UCSD-AML1 (cell line): ENCODE results near the gene HOXB4.

Source experiments
- DNase-seq: peaks from one replicate; lab custom pipeline; 2025; ENCODE audit not compliant: unreplicated experiment; lab: John Stamatoyannopoulos, UW

The HOXB4 gene

GRCh38 chr17:48561884-48562810 is 16.0 kb downstream of the HOXB4 start:
- DNase-seq = no peak

GRCh38 chr17:48559840-48560817 is 18.0 kb downstream of the HOXB4 start:
- DNase-seq = no peak

GRCh38 chr17:48559122-48559839 is 18.9 kb downstream of the HOXB4 start:
- DNase-seq = no peak

- DNase-seq = no peak
Observed at GRCh38 chr17:48558831-48559121, 19.4 kb downstream of the HOXB4 start.

GRCh38 chr17:48558057-48558830 is 19.9 kb downstream of the HOXB4 start:
- DNase-seq = no peak

GRCh38 chr17:48556576-48557401 is 21.4 kb downstream of the HOXB4 start:
- DNase-seq = no peak

GRCh38 chr17:48556229-48556575 is 21.9 kb downstream of the HOXB4 start:
- DNase-seq = no peak

GRCh38 chr17:48555258-48556228 is 22.6 kb downstream of the HOXB4 start:
- no peak for DNase-seq

- no peak for DNase-seq
Observed at GRCh38 chr17:48554412-48555257, 23.5 kb downstream of the HOXB4 start.

- no peak for DNase-seq
Observed at GRCh38 chr17:48553826-48554225, 24.3 kb downstream of the HOXB4 start.

- DNase-seq = no peak
Observed at GRCh38 chr17:48553190-48553547, 25.0 kb downstream of the HOXB4 start.

GRCh38 chr17:48552466-48553189 is 25.5 kb downstream of the HOXB4 start:
- no peak for DNase-seq

- no peak for DNase-seq
Observed at GRCh38 chr17:48551596-48552465, 26.3 kb downstream of the HOXB4 start.

GRCh38 chr17:48551214-48551555 is 27.0 kb downstream of the HOXB4 start:
- DNase-seq = no peak

- DNase-seq = no peak
Observed at GRCh38 chr17:48550502-48551213, 27.5 kb downstream of the HOXB4 start.
